Endothelial cell of umbilical vein (primary cell): ENCODE data around the gene C19orf73. TPM values are rescaled to one million over a fixed set of nuclear protein-coding genes. Genes with fewer than 3 reads are reported as not detected.

Source experiments
- BruUV-seq: library from RNA; stranded (reverse); fragments of 400-500 nt; replicated peaks from 2 replicates; lab custom pipeline; 2021; lab: Mats Ljungman, UMichigan
- CTCF ChIA-PET: fragments of 300-600, 350-600 bp; sonication (Branson Sonifier 250); formaldehyde crosslinking; loops from one replicate; lab custom pipeline; 2021; ENCODE audit warnings: antibody characterized with exemption, inconsistent platforms; lab: Charles Lee
- POLR2A ChIA-PET: fragments of 300-600, 350-600 bp; sonication (Branson Sonifier 250); formaldehyde crosslinking; loops from one replicate; lab custom pipeline; 2021; ENCODE audit warnings: antibody characterized with exemption, inconsistent platforms; lab: Charles Lee
- DNase-seq: peaks from one replicate; pipeline ENCODE4 v3.0.0-alpha.2; 2011; ENCODE audit warnings: low read depth, low spot score
- FAIRE-seq: peaks from 2 replicates; lab custom pipeline; 2011; peaks lifted over from hg19 to GRCh38; lab: Jason Lieb, UNC
- H2AFZ ChIP-seq: 2 replicates; pipeline ENCODE4 v1.6.0; 2012; ENCODE audit warnings: low read depth, low read length, control low read depth, inconsistent platforms
- H3K27ac ChIP-seq: 2 replicates; pipeline ENCODE4 v1.5.1; 2011; ENCODE audit warnings: low read depth, mild to moderate bottlenecking, control low read depth, low read length, moderate library complexity; ENCODE audit not compliant: insufficient read depth
- H3K27me3 ChIP-seq, 2 experiments: 2 replicates each; pipeline versions ENCODE4 v1.6.0 to v1.6.1; 2011; ENCODE audit warnings: low read length in 2 of 2, mixed read lengths in 1 of 2; ENCODE audit not compliant: control insufficient read depth in 2 of 2, insufficient read depth in 2 of 2
- H3K36me3 ChIP-seq, 2 experiments: 2 replicates in 1 of 2; 3 replicates in 1 of 2; pipeline ENCODE4 v1.5.1; 2011; ENCODE audit warnings: low read length in 2 of 2, mild to moderate bottlenecking in 1 of 2, moderate library complexity in 1 of 2; ENCODE audit not compliant: control insufficient read depth in 2 of 2, insufficient read depth in 2 of 2; ENCODE audit errors: extremely low read depth in 1 of 2
- H3K4me1 ChIP-seq: 3 replicates; pipeline ENCODE4 v1.5.1; 2011; ENCODE audit warnings: mild to moderate bottlenecking, low read length; ENCODE audit not compliant: control insufficient read depth, insufficient read depth; ENCODE audit errors: extremely low read depth
- H3K4me2 ChIP-seq: 2 replicates; pipeline ENCODE4 v1.6.1; 2011; ENCODE audit warnings: low read length, control low read depth, mixed read lengths; ENCODE audit not compliant: insufficient read depth
- H3K4me3 ChIP-seq, 3 experiments: fragments of 200-600 bp in 1 of 3; sonication (generic), shearing (Covaris generic) in 1 of 3; replicated peaks in 1 of 3; 2 replicates each; pipeline ENCODE4 v1.5.1; 2011 to 2016; ENCODE audit warnings: control low read depth in 3 of 3, low read length in 3 of 3, mild to moderate bottlenecking in 2 of 3, inconsistent platforms in 1 of 3, low read depth in 1 of 3, moderate library complexity in 1 of 3; ENCODE audit not compliant: insufficient read depth in 1 of 3
- H3K79me2 ChIP-seq: 2 replicates; pipeline ENCODE4 v1.6.0; 2012; ENCODE audit warnings: low read length, inconsistent platforms; ENCODE audit not compliant: control insufficient read depth, insufficient read depth
- H3K9ac ChIP-seq: replicated peaks from 2 replicates; pipeline ENCODE3; 2011; ENCODE audit warnings: low read length, control low read depth; ENCODE audit not compliant: insufficient read depth; ENCODE audit errors: extremely low read depth
- H3K9me1 ChIP-seq: replicated peaks from 3 replicates; pipeline ENCODE4 v1.6.0; 2011; ENCODE audit warnings: mild to moderate bottlenecking, low read length; ENCODE audit not compliant: control insufficient read depth, insufficient read depth; ENCODE audit errors: extremely low read depth
- H3K9me3 ChIP-seq: replicated peaks from 2 replicates; pipeline ENCODE4 v1.5.1; 2012; ENCODE audit warnings: low read length, inconsistent platforms; ENCODE audit not compliant: control insufficient read depth, insufficient read depth
- H4K20me1 ChIP-seq: replicated peaks from 2 replicates; pipeline ENCODE3; 2011; ENCODE audit warnings: mild to moderate bottlenecking, low read length; ENCODE audit not compliant: control insufficient read depth, insufficient read depth; ENCODE audit errors: extremely low read depth
- FOS ChIP-seq: IDR thresholded peaks from 2 replicates; pipeline ENCODE4 v1.6.1; 2011; ENCODE audit warnings: mild to moderate bottlenecking, low read length, moderate library complexity, borderline replicate concordance; ENCODE audit not compliant: insufficient read depth
- MYC ChIP-seq: IDR thresholded peaks from one replicate; pipeline ENCODE4 v1.6.1; 2011; ENCODE audit warnings: mild to moderate bottlenecking, low read depth, low read length
- POLR2A ChIP-seq: IDR thresholded peaks from 2 replicates; pipeline ENCODE4 v1.6.1; 2012; ENCODE audit warnings: low read depth, mild to moderate bottlenecking, control low read depth, low read length
- POLR2AphosphoS5 ChIP-seq: IDR thresholded peaks from 2 replicates; pipeline ENCODE4 v1.6.1; 2012; ENCODE audit warnings: low read depth, mild to moderate bottlenecking, control low read depth, low read length, moderate library complexity; ENCODE audit not compliant: insufficient read depth
- dilution Hi-C: fragments of 300-500 bp; cut with MboI; formaldehyde crosslinking; loops from one replicate; pipeline ENCODE4 v1.15.0; 2019; ENCODE audit warnings: low sequenced_read_pairs; ENCODE audit not compliant: extremely low pct_ligation_motif_present
- intact Hi-C: fragments of 100-400 bp; cut with micrococcal nuclease; formaldehyde crosslinking; loops from one replicate; pipeline ENCODE4 v1.10.0; 2022
- polyA plus RNA-seq, 4 experiments: library from polyadenylated mRNA; depleted of rRNA in 3 of 4; stranded (reverse) in 3 of 4; unstranded in 1 of 4; fragments of >200 nt; gene quantifications; 2 replicates each; pipeline versions ENCODE4 v1.2.1 to v1.2.3, GENCODE V29; 2011 to 2012; ENCODE audit warnings: missing spikeins in 1 of 4
- total RNA-seq: library from RNA; stranded (reverse); gene quantifications from 2 replicates; pipeline ENCODE4 v1.2.3, GENCODE V29; 2021

Gene C19orf73
- total and polyA plus RNA-seq, 2 donors (not counting 3 experiments of a cell fraction or from before 2014, with no cell fraction given), result 1.8 TPM; not detected in 1

GRCh38 chr19:49085020-49085867 is 33.7 kb downstream of the C19orf73 start, which contains the start of gene SNRNP70:
SNRNP70 (plus strand) TSS chr19:49085451; CDS start chr19:49086415, 964 bp downstream.
- Histone ChIP-seq H3K4me1 (peaks cover 14% of the 10 kb centered on the region), H3K27ac (peak within 1 kb of the TSS; percentile 73), H2AFZ (peak within 1 kb of the TSS; percentile 80), H3K79me2 (peaks cover 41% of the 10 kb centered on the region), H3K9me1 (no peaks in the 10 kb centered on the region), H3K4me3 (peak within 1 kb of the TSS; percentile 75 to 93 (median 89)), H3K4me2 (peak within 1 kb of the TSS; percentile 85), H3K36me3 (peaks cover 0 to 19% of the 10 kb centered on the region in 2 experiments), H3K27me3 (peaks cover 2 to 3% of the 10 kb centered on the region in 2 experiments), H3K9ac (peak within 1 kb of the TSS; percentile 97), H3K9me3 (no peaks in the 10 kb centered on the region), H4K20me1 (peaks cover 2% of the 10 kb centered on the region)
- FAIRE-seq (peak; percentile 100), DNase-seq (peak; percentile 99)
- intact Hi-C loops (loop anchor here (1.0 to 5.0 kb wide), 2 partner anchors 42 to 92 kb away; partner anchors contain the start of genes GYS1 and RUVBL2), dilution Hi-C loops (no loop called here)
- TSS peak; percentile 31 for BruUV-seq
- ChIA-PET CTCF (interaction anchor here (0.7 kb wide), 1 partner anchor 13 kb away, joined by 5 read pairs; no protein-coding TSS in a partner anchor), POLR2A (no interaction called here)
- TF ChIP-seq POLR2A, result peak; percentile 95
- peak; percentile 97 for TF ChIP-seq POLR2AphosphoS5
- TF ChIP-seq FOS, result no peak
- peak; percentile 22 for TF ChIP-seq MYC
